Lung (tissue), 12 donors: ENCODE results near the gene TMC1. TPM values are rescaled to one million over a fixed set of nuclear protein-coding genes. Genes with fewer than 3 reads are reported as not detected.

Source experiments
- ATAC-seq: fragments of 200-7000 bp; cut with Tn5 transposase; one replicate; pipeline ENCODE4 v1.9.1; 2020; ENCODE audit warnings: moderate number of reproducible peaks; ENCODE audit not compliant: insufficient read depth, low FRiP score
- DNase-seq, 3 donors: peaks; one replicate each; pipeline ENCODE4 v3.0.0-alpha.2; 2013 to 2017
- H3K27ac ChIP-seq, 2 donors: one replicate each; pipeline ENCODE4 v1.5.1; 2013; ENCODE audit warnings: mild to moderate bottlenecking in 2 of 2, moderate library complexity in 2 of 2, control low read depth in 1 of 2, inconsistent platforms in 1 of 2, low read depth in 1 of 2, low read length in 1 of 2
- H3K27me3 ChIP-seq, 3 donors: one replicate each; pipeline ENCODE4 v1.5.1; 2013; ENCODE audit warnings: low read length in 2 of 3; ENCODE audit not compliant: control insufficient read depth in 3 of 3, insufficient read depth in 3 of 3
- H3K36me3 ChIP-seq, 4 donors: one replicate each; pipeline ENCODE4 v1.5.1; 2013; ENCODE audit warnings: low read length in 4 of 4, mild to moderate bottlenecking in 1 of 4, moderate library complexity in 1 of 4; ENCODE audit not compliant: control insufficient read depth in 4 of 4, insufficient read depth in 4 of 4
- H3K4me1 ChIP-seq, 5 donors: one replicate each; pipeline ENCODE4 v1.5.1; 2013; ENCODE audit warnings: low read length in 5 of 5, mild to moderate bottlenecking in 2 of 5, moderate library complexity in 1 of 5; ENCODE audit not compliant: control insufficient read depth in 5 of 5, insufficient read depth in 5 of 5
- H3K4me3 ChIP-seq: one replicate; pipeline ENCODE4 v1.5.1; 2013; ENCODE audit warnings: mild to moderate bottlenecking, control low read depth, moderate library complexity
- H3K9ac ChIP-seq, 2 donors: one replicate each; pipeline ENCODE4 v1.5.1; 2013; ENCODE audit warnings: low read length in 2 of 2, control low read depth in 1 of 2; ENCODE audit not compliant: insufficient read depth in 1 of 2
- H3K9me3 ChIP-seq, 4 donors: one replicate each; pipeline ENCODE4 v1.5.1; 2013; ENCODE audit warnings: low read length in 3 of 4, mild to moderate bottlenecking in 1 of 4, moderate library complexity in 1 of 4; ENCODE audit not compliant: control insufficient read depth in 4 of 4, insufficient read depth in 3 of 4
- CTCF ChIP-seq: IDR thresholded peaks from 2 replicates; pipeline ENCODE4 v1.5.1; 2012; ENCODE audit warnings: mild to moderate bottlenecking; ENCODE audit errors: control extremely low read depth, extremely low read depth
- WGBS, 2 donors: extraction: QIAGEN DNeasy Blood & Tissue Kit; methylation state at CpG; one replicate each; pipeline ENCODE4 v1.1.7; 2013; 5-methylcytosine and 5-hydroxymethylcytosine counted together
- polyA plus RNA-seq, 2 donors: library from polyadenylated mRNA; stranded (reverse); fragments of 200-250 nt; gene quantifications; one replicate each; pipeline ENCODE4 v1.2.1, GENCODE V29; 2013
- total RNA-seq, 2 donors: library from RNA; depleted of rRNA in 1 of 2; stranded (reverse); fragments of >200 nt in 1 of 2; gene quantifications; one replicate each; pipeline ENCODE4 v1.2.1, GENCODE V29; 2014 to 2021
- donor health status: control.
- donor health status: control.
- donor health status: Bipolar disorder and iron deficiency.
- donor health status: healthy.
- donor health status: DM: yes; HTN: yes; CAD: no.

The TMC1 gene
- total and polyA plus RNA-seq, 4 donors, result 0.10 to 0.82 (median 0.21) TPM; not detected in 1

GRCh38 chr9:72790989-72791388, 269.6 kb downstream of the TMC1 start:
- no peak overlapping the region for H3K4me3 ChIP-seq
- H3K27ac ChIP-seq, result no peak overlapping the region
- 79% methylated on average over 4 of the region's 4 CpGs for WGBS, 2 donors
- no peaks in the 10 kb centered on the region for H3K36me3 ChIP-seq
- H3K9ac ChIP-seq, result no peak overlapping the region
- TF ChIP-seq CTCF, result no peak
- H3K27me3 ChIP-seq, result no peaks in the 10 kb centered on the region
- H3K9me3 ChIP-seq, result peaks cover 0 to 6% (median 0%) of the 10 kb centered on the region in 4 donors
- no peak for DNase-seq
- no peak for ATAC-seq
- H3K4me1 ChIP-seq, result no peaks in the 10 kb centered on the region

GRCh38 chr9:72791436-72791835, 270.0 kb downstream of the TMC1 start:
- H3K36me3 ChIP-seq, result no peaks in the 10 kb centered on the region

GRCh38 chr9:72794946-72795345, 273.5 kb downstream of the TMC1 start:
- H3K36me3 ChIP-seq, result no peaks in the 10 kb centered on the region
- no peaks in the 10 kb centered on the region for H3K27me3 ChIP-seq
- no peak overlapping the region for H3K4me3 ChIP-seq
- ATAC-seq, result no peak
- H3K9me3 ChIP-seq, result peaks cover 0 to 10% (median 0%) of the 10 kb centered on the region in 4 donors
- no peak for DNase-seq
- no peaks in the 10 kb centered on the region for H3K4me1 ChIP-seq
- no peak overlapping the region for H3K27ac ChIP-seq
- TF ChIP-seq CTCF, result no peak
- 85 to 88% methylated on average over 1 of the region's 1 CpG for WGBS, 2 donors
- no peak overlapping the region for H3K9ac ChIP-seq

More at GRCh38 chr9:72791436-72791835, 270.0 kb downstream of the TMC1 start:
- H3K9ac ChIP-seq, result no peak overlapping the region
- H3K27ac ChIP-seq, result no peak overlapping the region
- H3K9me3 ChIP-seq, result peaks cover 0 to 6% (median 0%) of the 10 kb centered on the region in 4 donors
- TF ChIP-seq CTCF, result no peak
- ATAC-seq, result no peak
- WGBS, 2 donors, result 42 to 72% methylated on average over 1 of the region's 1 CpG
- no peaks in the 10 kb centered on the region for H3K27me3 ChIP-seq
- no peaks in the 10 kb centered on the region for H3K4me1 ChIP-seq
- H3K4me3 ChIP-seq, result no peak overlapping the region
- no peak for DNase-seq
